HG03457 (cell line): ENCODE data around the gene NOC4L.
"Not testable (repeated sequence)": the region's sequence is repeated elsewhere in the genome, so short reads cannot be mapped to it uniquely, and the experiment has no call there.

Experiments used
- ATAC-seq: cut with Tn5 transposase; IDR thresholded peaks from one replicate; pipeline ENCODE4 v1.9.1; 2021; ENCODE audit warnings: moderate number of reproducible peaks; ENCODE audit not compliant: unreplicated experiment

NOC4L gene

GRCh38 chr12:132142679-132143335, 1.4 kb upstream of the NOC4L start:
- no peak for ATAC-seq

GRCh38 chr12:132143336-132144071, 753 bp upstream of the NOC4L start:
- ATAC-seq = peak; percentile 18

- ATAC-seq = no peak
Measured at GRCh38 chr12:132144810-132145168, 532 bp downstream of the NOC4L start.

- ATAC-seq = no peak
Measured at GRCh38 chr12:132145334-132145733, 1.1 kb downstream of the NOC4L start.

GRCh38 chr12:132146098-132146497, 1.8 kb downstream of the NOC4L start:
- ATAC-seq = no peak

- no peak for ATAC-seq
Measured at GRCh38 chr12:132146772-132147422, 2.6 kb downstream of the NOC4L start.

- no peak for ATAC-seq
Measured at GRCh38 chr12:132147423-132148367, 3.4 kb downstream of the NOC4L start.

GRCh38 chr12:132148368-132149045, 4.2 kb downstream of the NOC4L start:
- ATAC-seq = no peak

- ATAC-seq = not testable (repeated sequence)
Measured at GRCh38 chr12:132149526-132149925, 5.3 kb downstream of the NOC4L start.

GRCh38 chr12:132150780-132151144, 6.5 kb downstream of the NOC4L start:
- no peak for ATAC-seq

GRCh38 chr12:132151145-132151765, 7.0 kb downstream of the NOC4L start:
- no peak for ATAC-seq

- no peak for ATAC-seq
Measured at GRCh38 chr12:132151766-132152410, 7.6 kb downstream of the NOC4L start.

- no peak for ATAC-seq
Measured at GRCh38 chr12:132152411-132152821, 8.2 kb downstream of the NOC4L start.

- no peak for ATAC-seq
Measured at GRCh38 chr12:132152953-132153352, 8.7 kb downstream of the NOC4L start.

- ATAC-seq = no peak
Measured at GRCh38 chr12:132153501-132154340, 9.5 kb downstream of the NOC4L start.

- ATAC-seq = no peak
Measured at GRCh38 chr12:132154341-132154761, 10.1 kb downstream of the NOC4L start.

GRCh38 chr12:132154941-132155770, 10.9 kb downstream of the NOC4L start:
- no peak for ATAC-seq
